K562 (cell line): ENCODE measurements around the gene DGUOK. TPM values are rescaled to one million over a fixed set of nuclear protein-coding genes. Genes with fewer than 3 reads are reported as not detected.

Experiments
- ASH1L ChIP-seq: fragments of 450-650 bp; IDR thresholded peaks from 2 replicates; pipeline ENCODE4 v1.6.1; 2018; ENCODE audit warnings: borderline replicate concordance, mild to moderate bottlenecking, low read depth; ENCODE audit not compliant: partially characterized antibody
- CBX5 ChIP-seq: IDR thresholded peaks from 2 replicates; pipeline ENCODE4 v1.6.1; 2014; ENCODE audit warnings: low read depth, borderline replicate concordance
- EP400 ChIP-seq: fragments of 450-650 bp; IDR thresholded peaks from 2 replicates; pipeline ENCODE4 v1.6.1; 2017; ENCODE audit warnings: antibody characterized with exemption, mild to moderate bottlenecking, moderate library complexity
- NUFIP1 ChIP-seq: fragments of 450-650 bp; IDR thresholded peaks from 2 replicates; pipeline ENCODE4 v1.6.1; 2018; ENCODE audit not compliant: partially characterized antibody
- POLR2B ChIP-seq: fragments of 450-650 bp; IDR thresholded peaks from 2 replicates; pipeline ENCODE4 v1.6.1; 2018; ENCODE audit warnings: low read depth; ENCODE audit not compliant: partially characterized antibody
- POU5F1 ChIP-seq: fragments of 150-350 bp; IDR thresholded peaks from 2 replicates; pipeline ENCODE4 v1.6.1; 2014; ENCODE audit warnings: borderline replicate concordance, low read length, low read depth, mild to moderate bottlenecking; ENCODE audit not compliant: partially characterized antibody
- SMC3 ChIP-seq: conservative IDR thresholded peaks from 2 replicates; pipeline ENCODE4 v1.6.1; 2011; ENCODE audit warnings: low read depth, low read length, improper control_type of control experiment; ENCODE audit not compliant: insufficient read depth
- ZFP36 ChIP-seq: fragments of 150-350 bp; IDR thresholded peaks from 2 replicates; pipeline ENCODE4 v1.6.1; 2018; ENCODE audit warnings: low read length, low read depth; ENCODE audit not compliant: partially characterized antibody
- polyA plus RNA-seq, 8 experiments: library from polyadenylated mRNA; depleted of rRNA in 4 of 8; stranded (reverse) in 5 of 8; unstranded in 3 of 8; fragments of >200 nt; fragmentation: Nextera tagmentation in 2 of 8; fragmentation: Illumina TruSeq in 1 of 8; extraction: Ambion mirVana in 2 of 8; extraction: Trizol in 1 of 8; gene quantifications; 2 replicates each; pipeline versions ENCODE4 v1.2.1 to v1.2.3, GENCODE V29; 2011 to 2014; ENCODE audit warnings: inconsistent platforms in 1 of 8, missing spikeins in 1 of 8
- total RNA-seq, 7 experiments: library from RNA; depleted of rRNA in 6 of 7; stranded (reverse); fragments of >200 nt in 6 of 7; fragmentation: Illumina TruSeq in 2 of 7; extraction: Trizol in 2 of 7; gene quantifications; 2 replicates each; pipeline versions ENCODE4 v1.2.1 to v1.2.3, GENCODE V29; 2011 to 2021; ENCODE audit warnings: low replicate concordance in 1 of 7
- TF ChIP-seq, protein P1 (sequence below): fragments of 250-450 bp; sonication (Bioruptor Pico); IDR thresholded peaks from 2 replicates; pipeline ENCODE4 v1.4.0; 2020
- TF ChIP-seq, protein P2 (sequence below): sonication (generic); formaldehyde crosslinking; IDR thresholded peaks from 2 replicates; pipeline ENCODE4 v1.8.1; 2023; ENCODE audit warnings: mild to moderate bottlenecking, missing genetic modification reagents
- TF ChIP-seq, protein P3 (sequence below): sonication (generic); formaldehyde crosslinking; IDR thresholded peaks from 2 replicates; pipeline ENCODE4 v1.8.0; 2022; ENCODE audit warnings: mild to moderate bottlenecking, missing genetic modification reagents
- TF ChIP-seq, protein P4 (sequence below), 3 experiments: fragments of 200-800 bp in 1 of 3; fragments of 250-450 bp in 1 of 3; fragments of 450-650 bp in 1 of 3; sonication (Bioruptor Pico) in 1 of 3; sonication (Bioruptor generic) in 1 of 3; formaldehyde crosslinking in 1 of 3; IDR thresholded peaks; 2 replicates each; pipeline versions ENCODE4 v1.6.1 to v1.8.0; 2016 to 2022; ENCODE audit warnings: mild to moderate bottlenecking in 2 of 3, missing genetic modification characterization in 2 of 3, missing compliant biosample characterization in 1 of 3, moderate library complexity in 1 of 3

DGUOK gene
- total and polyA plus RNA-seq, 9 of the 15 experiments (the other 6 are each of a cell fraction or from before 2014, with no cell fraction given) = 67.0 to 288 (median 126) TPM

DNA sequence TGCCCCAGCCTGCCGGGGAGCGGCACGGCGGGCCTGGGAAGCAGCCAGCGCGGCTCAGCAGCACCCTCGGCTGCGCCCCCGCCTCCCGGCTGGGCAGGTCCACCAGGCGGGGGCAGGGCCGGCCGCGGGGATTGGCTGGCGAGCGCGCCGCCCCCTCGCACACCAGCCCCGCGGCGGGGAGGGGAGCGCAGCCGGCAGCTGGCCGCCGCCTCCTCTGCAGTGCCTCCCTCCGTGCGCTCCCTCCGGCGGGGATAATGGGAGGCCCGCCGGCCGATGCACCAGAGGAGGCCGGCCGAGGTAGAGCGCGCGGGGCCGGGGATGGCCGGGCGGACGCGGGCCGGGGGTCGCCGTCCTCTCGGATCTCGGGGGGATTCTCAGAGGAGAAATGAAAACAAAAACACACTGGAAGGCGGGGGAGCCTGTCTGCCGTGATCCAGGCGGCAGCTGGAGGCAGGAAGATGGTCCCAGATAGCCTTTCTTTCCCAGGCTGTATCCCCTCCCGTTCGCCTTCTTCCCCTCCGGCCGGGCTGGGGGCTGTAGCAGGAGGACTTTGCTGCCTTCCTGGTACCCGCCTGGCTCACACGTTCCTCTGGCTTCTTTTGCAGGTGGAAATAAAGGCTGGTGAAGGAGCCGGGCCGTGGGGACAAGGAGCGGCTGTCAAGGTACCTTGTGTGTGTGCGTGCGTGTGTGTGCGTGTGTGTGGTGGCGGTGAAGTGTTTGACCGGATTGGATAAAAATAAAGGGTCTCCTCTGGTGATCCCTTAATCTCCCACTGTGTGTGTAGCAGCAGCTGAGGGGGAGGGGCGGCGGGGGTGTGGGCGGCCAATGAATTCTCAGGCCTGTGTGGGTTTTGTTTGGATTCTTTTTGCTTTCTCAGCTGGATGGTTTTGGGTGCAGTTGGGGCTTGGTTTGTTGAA is 76.1 kb downstream of the DGUOK start (continued):
- TF ChIP-seq, protein P1, sequence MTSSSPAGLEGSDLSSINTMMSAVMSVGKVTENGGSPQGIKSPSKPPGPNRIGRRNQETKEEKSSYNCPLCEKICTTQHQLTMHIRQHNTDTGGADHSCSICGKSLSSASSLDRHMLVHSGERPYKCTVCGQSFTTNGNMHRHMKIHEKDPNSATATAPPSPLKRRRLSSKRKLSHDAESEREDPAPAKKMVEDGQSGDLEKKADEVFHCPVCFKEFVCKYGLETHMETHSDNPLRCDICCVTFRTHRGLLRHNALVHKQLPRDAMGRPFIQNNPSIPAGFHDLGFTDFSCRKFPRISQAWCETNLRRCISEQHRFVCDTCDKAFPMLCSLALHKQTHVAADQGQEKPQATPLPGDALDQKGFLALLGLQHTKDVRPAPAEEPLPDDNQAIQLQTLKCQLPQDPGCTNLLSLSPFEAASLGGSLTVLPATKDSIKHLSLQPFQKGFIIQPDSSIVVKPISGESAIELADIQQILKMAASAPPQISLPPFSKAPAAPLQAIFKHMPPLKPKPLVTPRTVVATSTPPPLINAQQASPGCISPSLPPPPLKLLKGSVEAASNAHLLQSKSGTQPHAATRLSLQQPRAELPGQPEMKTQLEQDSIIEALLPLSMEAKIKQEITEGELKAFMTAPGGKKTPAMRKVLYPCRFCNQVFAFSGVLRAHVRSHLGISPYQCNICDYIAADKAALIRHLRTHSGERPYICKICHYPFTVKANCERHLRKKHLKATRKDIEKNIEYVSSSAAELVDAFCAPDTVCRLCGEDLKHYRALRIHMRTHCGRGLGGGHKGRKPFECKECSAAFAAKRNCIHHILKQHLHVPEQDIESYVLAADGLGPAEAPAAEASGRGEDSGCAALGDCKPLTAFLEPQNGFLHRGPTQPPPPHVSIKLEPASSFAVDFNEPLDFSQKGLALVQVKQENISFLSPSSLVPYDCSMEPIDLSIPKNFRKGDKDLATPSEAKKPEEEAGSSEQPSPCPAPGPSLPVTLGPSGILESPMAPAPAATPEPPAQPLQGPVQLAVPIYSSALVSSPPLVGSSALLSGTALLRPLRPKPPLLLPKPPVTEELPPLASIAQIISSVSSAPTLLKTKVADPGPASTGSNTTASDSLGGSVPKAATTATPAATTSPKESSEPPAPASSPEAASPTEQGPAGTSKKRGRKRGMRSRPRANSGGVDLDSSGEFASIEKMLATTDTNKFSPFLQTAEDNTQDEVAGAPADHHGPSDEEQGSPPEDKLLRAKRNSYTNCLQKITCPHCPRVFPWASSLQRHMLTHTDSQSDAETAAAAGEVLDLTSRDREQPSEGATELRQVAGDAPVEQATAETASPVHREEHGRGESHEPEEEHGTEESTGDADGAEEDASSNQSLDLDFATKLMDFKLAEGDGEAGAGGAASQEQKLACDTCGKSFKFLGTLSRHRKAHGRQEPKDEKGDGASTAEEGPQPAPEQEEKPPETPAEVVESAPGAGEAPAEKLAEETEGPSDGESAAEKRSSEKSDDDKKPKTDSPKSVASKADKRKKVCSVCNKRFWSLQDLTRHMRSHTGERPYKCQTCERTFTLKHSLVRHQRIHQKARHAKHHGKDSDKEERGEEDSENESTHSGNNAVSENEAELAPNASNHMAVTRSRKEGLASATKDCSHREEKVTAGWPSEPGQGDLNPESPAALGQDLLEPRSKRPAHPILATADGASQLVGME (CRISPR knock-in tag) = peak; percentile 83
- TF ChIP-seq CBX5 (no peak), SMC3 (0 out of 2 replicates have a peak, but pooled peaks have one; percentile 15), EP400 (no peak), ASH1L (no peak), POU5F1 (no peak), ZFP36 (peak; percentile 35), POLR2B (no peak), NUFIP1 (no peak)
- TF ChIP-seq, protein P2, sequence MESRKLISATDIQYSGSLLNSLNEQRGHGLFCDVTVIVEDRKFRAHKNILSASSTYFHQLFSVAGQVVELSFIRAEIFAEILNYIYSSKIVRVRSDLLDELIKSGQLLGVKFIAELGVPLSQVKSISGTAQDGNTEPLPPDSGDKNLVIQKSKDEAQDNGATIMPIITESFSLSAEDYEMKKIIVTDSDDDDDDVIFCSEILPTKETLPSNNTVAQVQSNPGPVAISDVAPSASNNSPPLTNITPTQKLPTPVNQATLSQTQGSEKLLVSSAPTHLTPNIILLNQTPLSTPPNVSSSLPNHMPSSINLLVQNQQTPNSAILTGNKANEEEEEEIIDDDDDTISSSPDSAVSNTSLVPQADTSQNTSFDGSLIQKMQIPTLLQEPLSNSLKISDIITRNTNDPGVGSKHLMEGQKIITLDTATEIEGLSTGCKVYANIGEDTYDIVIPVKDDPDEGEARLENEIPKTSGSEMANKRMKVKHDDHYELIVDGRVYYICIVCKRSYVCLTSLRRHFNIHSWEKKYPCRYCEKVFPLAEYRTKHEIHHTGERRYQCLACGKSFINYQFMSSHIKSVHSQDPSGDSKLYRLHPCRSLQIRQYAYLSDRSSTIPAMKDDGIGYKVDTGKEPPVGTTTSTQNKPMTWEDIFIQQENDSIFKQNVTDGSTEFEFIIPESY (CRISPR knock-in tag) = no peak
- TF ChIP-seq, protein P3, sequence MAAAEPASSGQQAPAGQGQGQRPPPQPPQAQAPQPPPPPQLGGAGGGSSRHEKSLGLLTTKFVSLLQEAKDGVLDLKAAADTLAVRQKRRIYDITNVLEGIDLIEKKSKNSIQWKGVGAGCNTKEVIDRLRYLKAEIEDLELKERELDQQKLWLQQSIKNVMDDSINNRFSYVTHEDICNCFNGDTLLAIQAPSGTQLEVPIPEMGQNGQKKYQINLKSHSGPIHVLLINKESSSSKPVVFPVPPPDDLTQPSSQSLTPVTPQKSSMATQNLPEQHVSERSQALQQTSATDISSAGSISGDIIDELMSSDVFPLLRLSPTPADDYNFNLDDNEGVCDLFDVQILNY (CRISPR knock-in tag) = no peak
- TF ChIP-seq, protein P4, sequence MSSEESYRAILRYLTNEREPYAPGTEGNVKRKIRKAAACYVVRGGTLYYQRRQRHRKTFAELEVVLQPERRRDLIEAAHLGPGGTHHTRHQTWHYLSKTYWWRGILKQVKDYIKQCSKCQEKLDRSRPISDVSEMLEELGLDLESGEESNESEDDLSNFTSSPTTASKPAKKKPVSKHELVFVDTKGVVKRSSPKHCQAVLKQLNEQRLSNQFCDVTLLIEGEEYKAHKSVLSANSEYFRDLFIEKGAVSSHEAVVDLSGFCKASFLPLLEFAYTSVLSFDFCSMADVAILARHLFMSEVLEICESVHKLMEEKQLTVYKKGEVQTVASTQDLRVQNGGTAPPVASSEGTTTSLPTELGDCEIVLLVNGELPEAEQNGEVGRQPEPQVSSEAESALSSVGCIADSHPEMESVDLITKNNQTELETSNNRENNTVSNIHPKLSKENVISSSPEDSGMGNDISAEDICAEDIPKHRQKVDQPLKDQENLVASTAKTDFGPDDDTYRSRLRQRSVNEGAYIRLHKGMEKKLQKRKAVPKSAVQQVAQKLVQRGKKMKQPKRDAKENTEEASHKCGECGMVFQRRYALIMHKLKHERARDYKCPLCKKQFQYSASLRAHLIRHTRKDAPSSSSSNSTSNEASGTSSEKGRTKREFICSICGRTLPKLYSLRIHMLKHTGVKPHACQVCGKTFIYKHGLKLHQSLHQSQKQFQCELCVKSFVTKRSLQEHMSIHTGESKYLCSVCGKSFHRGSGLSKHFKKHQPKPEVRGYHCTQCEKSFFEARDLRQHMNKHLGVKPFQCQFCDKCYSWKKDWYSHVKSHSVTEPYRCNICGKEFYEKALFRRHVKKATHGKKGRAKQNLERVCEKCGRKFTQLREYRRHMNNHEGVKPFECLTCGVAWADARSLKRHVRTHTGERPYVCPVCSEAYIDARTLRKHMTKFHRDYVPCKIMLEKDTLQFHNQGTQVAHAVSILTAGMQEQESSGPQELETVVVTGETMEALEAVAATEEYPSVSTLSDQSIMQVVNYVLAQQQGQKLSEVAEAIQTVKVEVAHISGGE (CRISPR knock-in tag; IDR thresholded peaks at IDR 0.05) = 0 out of 6 replicates have a peak, but pooled peaks of 1 of the 3 experiments have one; percentile 31
